ENCODE results near the gene TIE1.
A peak's percentile ranks its signal among the peaks of the same experiment; 100 is the strongest.

TIE1 gene

GRCh38 chr1:43274125-43274803 is 26.5 kb upstream of the TIE1 start:
- DNase-seq = peak; percentile 9

GRCh38 chr1:43274804-43275180 is 26.0 kb upstream of the TIE1 start:
- no peak for DNase-seq

GRCh38 chr1:43275826-43276620 is 24.8 kb upstream of the TIE1 start:
- DNase-seq = no peak

GRCh38 chr1:43276673-43277072 is 24.1 kb upstream of the TIE1 start:
- DNase-seq = no peak

- DNase-seq = no peak
Measured at GRCh38 chr1:43277116-43277876, 23.5 kb upstream of the TIE1 start.

- no peak for DNase-seq
Measured at GRCh38 chr1:43279161-43279560, 21.6 kb upstream of the TIE1 start.

- no peak for DNase-seq
Measured at GRCh38 chr1:43279666-43280065, 21.1 kb upstream of the TIE1 start.

- DNase-seq = no peak
Measured at GRCh38 chr1:43280692-43281091, 20.1 kb upstream of the TIE1 start.

- no peak for DNase-seq
Measured at GRCh38 chr1:43282220-43283195, 18.3 kb upstream of the TIE1 start.

- no peak for DNase-seq
Measured at GRCh38 chr1:43284065-43284464, 16.7 kb upstream of the TIE1 start.

- no peak for DNase-seq
Measured at GRCh38 chr1:43284546-43285110, 16.2 kb upstream of the TIE1 start.

- DNase-seq = no peak
Measured at GRCh38 chr1:43285269-43285990, 15.4 kb upstream of the TIE1 start, which contains the start of gene C1orf210. C1orf210 (minus strand) TSS chr1:43285581; CDS start chr1:43283270, 2,311 bp downstream.

GRCh38 chr1:43286115-43286514 is 14.7 kb upstream of the TIE1 start:
- no peak for DNase-seq

GRCh38 chr1:43286533-43286932 is 14.2 kb upstream of the TIE1 start:
- DNase-seq = no peak

- no peak for DNase-seq
Measured at GRCh38 chr1:43288058-43288784, 12.6 kb upstream of the TIE1 start.

- no peak for DNase-seq
Measured at GRCh38 chr1:43288785-43289706, 11.7 kb upstream of the TIE1 start.

GRCh38 chr1:43292216-43292615 is 8.6 kb upstream of the TIE1 start:
- DNase-seq = no peak

- no peak for DNase-seq
Measured at GRCh38 chr1:43292679-43293078, 8.1 kb upstream of the TIE1 start.

- no peak for DNase-seq
Measured at GRCh38 chr1:43293176-43293575, 7.6 kb upstream of the TIE1 start.

All from activated gamma-delta T cell treated with Interleukin-2 at 50 U/mL for 16 hours (primary cell).